Measurements from ENCODE around the gene LRP4. TPM values are rescaled to one million over a fixed set of nuclear protein-coding genes. Genes with fewer than 3 reads are reported as not detected.
"Not testable (repeated sequence)": the region's sequence is repeated elsewhere in the genome, so short reads cannot be mapped to it uniquely, and the experiment has no call there.

LRP4 gene
- total RNA-seq = 10 to 100 TPM in 6 of 9 donors, 1 to 10 TPM in 3; 2.9 to 24.5 (median 13.3) TPM
- 1 to 10 TPM; 5.9 to 9.7 (median 7.1) TPM for polyA plus RNA-seq
- long read RNA-seq, donor 1 = 0 reads
- long read RNA-seq, donor 2 = 0 reads
- long read RNA-seq, donor 3 = 0 reads
- long read RNA-seq, donor 4, partial matches to known transcripts = 1 of 2 reads
- long read RNA-seq, donor 4, other reads (novel, unspliced or antisense) = 1 of 2 reads
- long read RNA-seq, donor 5, full-length matches to known transcripts = 1 of 14 reads
- long read RNA-seq, donor 5, partial matches to known transcripts = 8 of 14 reads
- long read RNA-seq, donor 5, other reads (novel, unspliced or antisense) = 5 of 14 reads
- long read RNA-seq, donor 6, partial matches to known transcripts = 1 of 2 reads
- long read RNA-seq, donor 6, other reads (novel, unspliced or antisense) = 1 of 2 reads
- long read RNA-seq, donor 7 = 0 reads
- long read RNA-seq, donor 8 = 0 reads
- long read RNA-seq, donor 9, partial matches to known transcripts = 0 of 1 reads
- long read RNA-seq, donor 9, other reads (novel, unspliced or antisense) = 0 of 1 reads
- long read RNA-seq, donor 10 = 0 reads

GRCh38 chr11:46918083-46918787 is at the start of gene LRP4:
LRP4 (minus strand) TSS chr11:46918550; CDS start chr11:46918379, 171 bp downstream.
- DNase-seq = peak in 3 of 7 donors; percentile 49 to 66 (median 56)
- Histone ChIP-seq H3K4me1 (replicated peaks in 1 of 2) (peaks cover 18 to 54% of the 10 kb centered on the region in 2 donors), H3K27me3 (no peaks in the 10 kb centered on the region), H3K36me3 (replicated peaks in 1 of 2) (no peaks in the 10 kb centered on the region), H3K27ac (peak within 1 kb of the TSS in 3 of 5 donors; percentile 40 to 85 (median 76)), H3K4me3 (peak within 1 kb of the TSS; percentile 5 to 82 (median 31)), H3K9me3 (replicated peaks in 1 of 3) (no peaks in the 10 kb centered on the region)
- intact Hi-C loops (cut with DNase I) = no loop called here
- TF ChIP-seq POLR2A (IDR thresholded peaks at IDR 0.05) = no peak
- no peak for TF ChIP-seq CTCF (IDR thresholded peaks at IDR 0.05)
- WGBS, 4 donors = 0 to 1% (median 0%) methylated on average over 12 to 91 of the region's 97 CpGs

GRCh38 chr11:46967962-46968361 is 49.6 kb upstream of the LRP4 start:
- intact Hi-C loops (cut with DNase I) = no loop called here

GRCh38 chr11:46966773-46967172 is 48.4 kb upstream of the LRP4 start:
- TF ChIP-seq POLR2A (IDR thresholded peaks at IDR 0.05) = no peak
- no peak for TF ChIP-seq CTCF (IDR thresholded peaks at IDR 0.05)
- H3K4me3 ChIP-seq = no peak overlapping the region
- no peaks in the 10 kb centered on the region for H3K36me3 ChIP-seq (replicated peaks in 1 of 2)
- no peak for DNase-seq
- no peaks in the 10 kb centered on the region for H3K4me1 ChIP-seq (replicated peaks in 1 of 2)
- H3K27ac ChIP-seq = no peak overlapping the region
- WGBS, 4 donors = 88 to 93% (median 90%) methylated on average over 2 of the region's 2 CpGs
- no peaks in the 10 kb centered on the region for H3K27me3 ChIP-seq
- intact Hi-C loops (cut with DNase I) = no loop called here
- no peaks in the 10 kb centered on the region for H3K9me3 ChIP-seq (replicated peaks in 1 of 3)

More at GRCh38 chr11:46967962-46968361, 49.6 kb upstream of the LRP4 start:
- no peak for TF ChIP-seq POLR2A (IDR thresholded peaks at IDR 0.05)
- TF ChIP-seq CTCF (IDR thresholded peaks at IDR 0.05) = no peak
- no peaks in the 10 kb centered on the region for H3K36me3 ChIP-seq (replicated peaks in 1 of 2)
- H3K27me3 ChIP-seq = no peaks in the 10 kb centered on the region
- DNase-seq = no peak
- no peak overlapping the region for H3K27ac ChIP-seq
- no peaks in the 10 kb centered on the region for H3K9me3 ChIP-seq (replicated peaks in 1 of 3)
- WGBS, 4 donors = 97 to 100% (median 98%) methylated on average over 2 of the region's 2 CpGs
- peaks cover 0 to 7% of the 10 kb centered on the region in 2 donors for H3K4me1 ChIP-seq (replicated peaks in 1 of 2)
- no peak overlapping the region for H3K4me3 ChIP-seq

GRCh38 chr11:46963844-46964243 is 45.5 kb upstream of the LRP4 start:
- Histone ChIP-seq H3K9me3 (replicated peaks in 1 of 3) (no peaks in the 10 kb centered on the region), H3K4me3 (no peak overlapping the region), H3K27ac (no peak overlapping the region), H3K4me1 (replicated peaks in 1 of 2) (no peaks in the 10 kb centered on the region), H3K27me3 (no peaks in the 10 kb centered on the region), H3K36me3 (replicated peaks in 1 of 2) (no peaks in the 10 kb centered on the region)
- DNase-seq = no peak
- TF ChIP-seq CTCF (IDR thresholded peaks at IDR 0.05) (no peak), POLR2A (IDR thresholded peaks at IDR 0.05) (no peak)
- 96 to 99% (median 97%) methylated on average over 3 of the region's 3 CpGs for WGBS, 4 donors
- intact Hi-C loops (cut with DNase I) = no loop called here

GRCh38 chr11:46961886-46962285 is 43.5 kb upstream of the LRP4 start:
- H3K4me3 ChIP-seq; intact Hi-C loops (cut with DNase I); H3K9me3 ChIP-seq (replicated peaks in 1 of 3); H3K27ac ChIP-seq; DNase-seq; H3K4me1 ChIP-seq (replicated peaks in 1 of 2); H3K27me3 ChIP-seq; H3K36me3 ChIP-seq (replicated peaks in 1 of 2): not testable (repeated sequence)
- 89 to 96% (median 93%) methylated on average over 3 of the region's 3 CpGs for WGBS, 4 donors

Data from adrenal gland (tissue), 19 donors.